K562 (cell line): ENCODE results near the gene PTBP3. TPM values are rescaled to one million over a fixed set of nuclear protein-coding genes. Genes with fewer than 3 reads are reported as not detected.

Source experiments
- FOXK2 ChIP-seq, 2 experiments: fragments of 450-650 bp; IDR thresholded peaks in 1 of 2; conservative IDR thresholded peaks in 1 of 2; 2 replicates each; pipeline ENCODE4 v1.6.1; 2016; ENCODE audit warnings: low read depth in 2 of 2, mild to moderate bottlenecking in 1 of 2
- FOXM1 ChIP-seq, 2 experiments: fragments of 450-650 bp in 1 of 2; sonication (generic) in 1 of 2; formaldehyde crosslinking in 1 of 2; IDR thresholded peaks; 2 replicates each; pipeline versions ENCODE4 v1.6.1 to v1.9.0; 2017 to 2022; ENCODE audit warnings: low read depth in 2 of 2, mild to moderate bottlenecking in 2 of 2, missing genetic modification reagents in 1 of 2, moderate library complexity in 1 of 2
- MAZ ChIP-seq, 2 experiments: fragments of 450-650 bp in 1 of 2; sonication (generic) in 1 of 2; formaldehyde crosslinking; IDR thresholded peaks in 1 of 2; conservative IDR thresholded peaks in 1 of 2; 2 replicates each; pipeline versions ENCODE4 v1.4.0 to v1.5.0; 2020; ENCODE audit warnings: mild to moderate bottlenecking in 1 of 2, missing genetic modification reagents in 1 of 2
- MCM5 ChIP-seq: fragments of 450-650 bp; IDR thresholded peaks from 2 replicates; pipeline ENCODE4 v1.6.1; 2016; ENCODE audit warnings: low read depth
- MLLT1 ChIP-seq, 2 experiments: fragments of 450-650 bp; IDR thresholded peaks; 2 replicates each; pipeline ENCODE4 v1.6.1; 2016
- NFXL1 ChIP-seq: fragments of 450-650 bp; formaldehyde crosslinking; IDR thresholded peaks from 2 replicates; pipeline ENCODE4 v1.4.0; 2021; ENCODE audit warnings: mild to moderate bottlenecking
- REST ChIP-seq, 2 experiments: fragments of 450-650 bp; formaldehyde crosslinking in 1 of 2; IDR thresholded peaks; 2 replicates each; pipeline versions ENCODE4 v1.4.0 to v1.6.1; 2014 to 2020; ENCODE audit warnings: mild to moderate bottlenecking in 2 of 2, borderline replicate concordance in 1 of 2, low read depth in 1 of 2
- SMARCA4 ChIP-seq: fragments of 450-650 bp; IDR thresholded peaks from 2 replicates; pipeline ENCODE4 v1.6.1; 2016
- SMARCE1 ChIP-seq: fragments of 450-650 bp; IDR thresholded peaks from 2 replicates; pipeline ENCODE4 v1.7.1; 2016; ENCODE audit warnings: mild to moderate bottlenecking
- SP1 ChIP-seq: sonication (generic); formaldehyde crosslinking; IDR thresholded peaks from 2 replicates; pipeline ENCODE4 v1.8.1; 2022; ENCODE audit warnings: mild to moderate bottlenecking, missing genetic modification reagents
- SRF ChIP-seq, 2 experiments: fragments of 250-450, 450-650 bp in 1 of 2; sonication (Bioruptor Pico) in 1 of 2; sonication (generic) in 1 of 2; formaldehyde crosslinking; IDR thresholded peaks; 2 replicates each; pipeline versions ENCODE4 v1.5.0 to v1.5.1; 2020 to 2022; ENCODE audit warnings: mild to moderate bottlenecking in 1 of 2, missing genetic modification reagents in 1 of 2
- TEAD1 ChIP-seq, 2 experiments: fragments of 450-650 bp in 1 of 2; sonication (generic) in 1 of 2; formaldehyde crosslinking; IDR thresholded peaks; 2 replicates each; pipeline versions ENCODE4 v1.4.0 to v1.8.0; 2020 to 2022; ENCODE audit warnings: mild to moderate bottlenecking in 2 of 2, missing genetic modification reagents in 1 of 2
- TEAD4 ChIP-seq, 2 experiments: sonication (generic) in 1 of 2; formaldehyde crosslinking in 1 of 2; IDR thresholded peaks; 2 replicates each; pipeline versions ENCODE4 v1.6.1 to v1.8.0; 2012 to 2022; ENCODE audit warnings: borderline replicate concordance in 1 of 2, inconsistent platforms in 1 of 2, low read length in 1 of 2, mild to moderate bottlenecking in 1 of 2, missing genetic modification reagents in 1 of 2
- ZNF644 ChIP-seq: fragments of 200-800 bp; sonication (Bioruptor generic); IDR thresholded peaks from 2 replicates; pipeline ENCODE4 v1.6.1; 2016; ENCODE audit warnings: low read depth, missing genetic modification characterization, missing compliant biosample characterization
- ZNF668 ChIP-seq: fragments of 250-450 bp; sonication (Bioruptor Pico); IDR thresholded peaks from 2 replicates; pipeline ENCODE4 v1.8.0; 2022; ENCODE audit warnings: mild to moderate bottlenecking, inconsistent platforms
- polyA plus RNA-seq, 8 experiments: library from polyadenylated mRNA; depleted of rRNA in 4 of 8; stranded (reverse) in 5 of 8; unstranded in 3 of 8; fragments of >200 nt; fragmentation: Nextera tagmentation in 2 of 8; fragmentation: Illumina TruSeq in 1 of 8; extraction: Ambion mirVana in 2 of 8; extraction: Trizol in 1 of 8; gene quantifications; 2 replicates each; pipeline versions ENCODE4 v1.2.1 to v1.2.3, GENCODE V29; 2011 to 2014; ENCODE audit warnings: inconsistent platforms in 1 of 8, missing spikeins in 1 of 8
- total RNA-seq, 7 experiments: library from RNA; depleted of rRNA in 6 of 7; stranded (reverse); fragments of >200 nt in 6 of 7; fragmentation: Illumina TruSeq in 2 of 7; extraction: Trizol in 2 of 7; gene quantifications; 2 replicates each; pipeline versions ENCODE4 v1.2.1 to v1.2.3, GENCODE V29; 2011 to 2021; ENCODE audit warnings: low replicate concordance in 1 of 7
- TF ChIP-seq, protein P1 (sequence below): fragments of 450-650 bp; IDR thresholded peaks from 2 replicates; pipeline ENCODE4 v1.6.1; 2014; ENCODE audit warnings: low read depth, mild to moderate bottlenecking, moderate library complexity, borderline replicate concordance

PTBP3 gene
- total and polyA plus RNA-seq, 9 of the 15 experiments (the other 6 are each of a cell fraction or from before 2014, with no cell fraction given): 22.4 to 132 (median 68.0) TPM

DNA sequence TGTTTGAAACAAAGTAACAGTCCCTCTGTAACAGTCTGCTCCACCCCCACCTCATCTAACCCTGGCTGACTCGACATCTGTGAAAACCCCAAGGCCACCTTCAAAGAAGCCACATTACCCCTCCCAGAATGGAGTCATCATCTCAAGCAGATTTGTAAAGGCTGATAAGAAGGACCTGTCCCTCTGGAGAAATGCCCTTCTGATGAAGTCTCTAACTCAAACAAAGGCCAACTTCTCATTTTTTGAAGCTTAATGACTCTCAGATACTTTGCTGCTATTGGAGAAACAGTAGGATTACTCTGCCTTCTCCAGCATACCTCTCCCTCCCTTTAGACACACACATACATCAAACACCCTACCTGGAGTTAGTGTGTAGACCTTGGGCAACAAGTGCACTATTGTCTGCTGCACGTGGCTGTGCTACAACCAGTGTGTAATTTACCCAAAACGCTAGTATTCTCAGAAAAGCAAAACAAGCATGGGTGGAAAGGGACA is 153.0 kb downstream of the PTBP3 start (continued):
- TF ChIP-seq ZNF668: peak; percentile 60; the same call in 1 of the 2 replicates
- TF ChIP-seq NFXL1 (CRISPR knock-in tag): no peak
- TF ChIP-seq FOXK2 (conservative IDR thresholded peaks at IDR 0.05 in 1 of 2, IDR thresholded peaks at IDR 0.05 in 1 of 2; ENCODE audit: low read depth in 2 of 2): no peak; a peak in 1 of 4 replicates
- TF ChIP-seq SRF (CRISPR knock-in tag; IDR thresholded peaks at IDR 0.05): no peak
- TF ChIP-seq SMARCA4: peak; percentile 76
- TF ChIP-seq SP1 (CRISPR knock-in tag): peak; percentile 37; the same call in 1 of the 2 replicates
- TF ChIP-seq ZNF644 (tag): peak; percentile 78; the same call in 1 of the 2 replicates
- peak; percentile 57; the same call in 1 of the 2 replicates for TF ChIP-seq FOXM1 (IDR thresholded peaks at IDR 0.05; ENCODE audit: low read depth)
- no peak for TF ChIP-seq FOXM1 (CRISPR knock-in tag; IDR thresholded peaks at IDR 0.05; ENCODE audit: low read depth)
- TF ChIP-seq MCM5: no peak
- TF ChIP-seq MLLT1 (IDR thresholded peaks at IDR 0.05): no peak; a peak in 1 of 4 replicates
- peak; percentile 21 to 38; a peak in 1 of 4 replicates for TF ChIP-seq MAZ (CRISPR knock-in tag; conservative IDR thresholded peaks at IDR 0.05 in 1 of 2, IDR thresholded peaks at IDR 0.05 in 1 of 2)
- peak; percentile 59; the same call in 1 of the 2 replicates for TF ChIP-seq TEAD4 (IDR thresholded peaks at IDR 0.05; ENCODE audit: low read length)
- TF ChIP-seq TEAD4 (CRISPR knock-in tag; IDR thresholded peaks at IDR 0.05; ENCODE audit: borderline replicate concordance): no peak
- TF ChIP-seq, protein P1, sequence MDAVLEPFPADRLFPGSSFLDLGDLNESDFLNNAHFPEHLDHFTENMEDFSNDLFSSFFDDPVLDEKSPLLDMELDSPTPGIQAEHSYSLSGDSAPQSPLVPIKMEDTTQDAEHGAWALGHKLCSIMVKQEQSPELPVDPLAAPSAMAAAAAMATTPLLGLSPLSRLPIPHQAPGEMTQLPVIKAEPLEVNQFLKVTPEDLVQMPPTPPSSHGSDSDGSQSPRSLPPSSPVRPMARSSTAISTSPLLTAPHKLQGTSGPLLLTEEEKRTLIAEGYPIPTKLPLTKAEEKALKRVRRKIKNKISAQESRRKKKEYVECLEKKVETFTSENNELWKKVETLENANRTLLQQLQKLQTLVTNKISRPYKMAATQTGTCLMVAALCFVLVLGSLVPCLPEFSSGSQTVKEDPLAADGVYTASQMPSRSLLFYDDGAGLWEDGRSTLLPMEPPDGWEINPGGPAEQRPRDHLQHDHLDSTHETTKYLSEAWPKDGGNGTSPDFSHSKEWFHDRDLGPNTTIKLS: no peak
- peak; percentile 10; the same call in 1 of the 2 replicates for TF ChIP-seq REST (IDR thresholded peaks at IDR 0.05; ENCODE audit: borderline replicate concordance)
- TF ChIP-seq REST (CRISPR knock-in tag; IDR thresholded peaks at IDR 0.05; ENCODE audit: low read depth): no peak
- TF ChIP-seq SMARCE1: peak; percentile 82
- TF ChIP-seq TEAD1 (CRISPR knock-in tag; IDR thresholded peaks at IDR 0.05): peak in 1 of 2 experiments; percentile 58; a peak in 1 of 4 replicates
